ENCODE data around the gene LONP1.

- TF ChIP-seq CTCF (IDR thresholded peaks at IDR 0.05): no peak
- no peak for TF ChIP-seq POLR2A (IDR thresholded peaks at IDR 0.05)
These were observed 31.8 kb upstream of the LONP1 start for GRCh38 chr19:5751709-5752108.

All from Peyer's patch (tissue), 4 donors.